Hematopoietic multipotent progenitor cell treated with erythropoietin and hydrocortisone succinate and interleukin-3 and kit ligand, for 4 days (in vitro differentiated cells): ENCODE results near the gene OR10P1.

Experiments used
- DNase-seq: peaks from one replicate; pipeline ENCODE4 v3.0.0-alpha.2; 2015

Gene OR10P1

DNA sequence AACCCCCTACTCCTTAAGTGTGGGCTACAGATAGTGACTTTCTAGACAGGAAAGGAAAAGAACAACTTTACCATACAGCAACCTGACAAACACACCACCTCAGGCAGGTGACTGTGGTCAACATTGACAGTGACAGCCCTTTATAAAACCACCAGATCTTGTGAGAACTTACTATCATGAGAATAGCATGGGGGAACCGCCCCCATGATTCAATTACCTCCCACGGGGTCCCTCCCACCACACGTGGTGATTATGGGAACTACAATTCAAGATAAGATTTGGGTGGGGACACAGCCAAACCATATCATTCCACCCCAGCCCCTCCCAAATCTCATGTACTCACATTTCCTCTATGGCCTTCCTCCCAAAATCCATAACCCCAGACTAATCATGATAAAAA lies 16.3 kb downstream of the OR10P1 start:
- peak; percentile 52 for DNase-seq

DNA sequence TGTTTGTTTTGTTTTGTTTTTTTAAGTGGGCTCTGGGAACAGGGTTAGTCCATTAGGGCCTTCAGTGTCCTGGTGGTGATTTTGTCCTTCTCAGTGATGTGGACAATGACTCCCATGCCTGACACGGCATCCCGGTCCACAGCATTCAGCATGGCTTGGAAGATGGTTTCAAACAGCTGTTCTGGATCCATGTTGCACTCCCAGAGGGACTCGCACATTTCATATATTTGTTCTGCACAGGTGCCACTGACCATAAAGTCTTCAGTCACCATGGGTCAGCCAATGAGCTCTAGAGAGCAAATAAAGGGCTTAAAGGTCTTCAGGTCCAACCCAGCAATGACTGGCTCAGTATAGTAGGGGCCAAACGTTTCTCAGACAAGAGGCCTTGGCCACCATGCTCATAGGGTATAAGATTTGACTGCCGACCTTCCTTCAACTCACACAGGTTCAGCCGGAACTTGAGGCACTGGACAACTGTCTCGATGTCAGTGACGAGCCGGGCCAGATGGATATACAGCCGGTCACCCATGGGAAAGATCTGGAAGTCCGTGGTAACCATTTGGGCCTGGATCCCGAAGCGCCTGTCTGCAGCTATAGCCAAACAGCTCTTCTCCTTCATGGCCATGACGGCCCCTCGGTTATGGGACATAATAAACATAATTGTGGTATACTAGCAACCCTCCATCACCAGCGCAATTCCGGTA lies 18.0 kb downstream of the OR10P1 start:
- DNase-seq, result no peak

- DNase-seq, result no peak
Observed at GRCh38 chr12:55657212-55657611, 20.5 kb downstream of the OR10P1 start.

DNA sequence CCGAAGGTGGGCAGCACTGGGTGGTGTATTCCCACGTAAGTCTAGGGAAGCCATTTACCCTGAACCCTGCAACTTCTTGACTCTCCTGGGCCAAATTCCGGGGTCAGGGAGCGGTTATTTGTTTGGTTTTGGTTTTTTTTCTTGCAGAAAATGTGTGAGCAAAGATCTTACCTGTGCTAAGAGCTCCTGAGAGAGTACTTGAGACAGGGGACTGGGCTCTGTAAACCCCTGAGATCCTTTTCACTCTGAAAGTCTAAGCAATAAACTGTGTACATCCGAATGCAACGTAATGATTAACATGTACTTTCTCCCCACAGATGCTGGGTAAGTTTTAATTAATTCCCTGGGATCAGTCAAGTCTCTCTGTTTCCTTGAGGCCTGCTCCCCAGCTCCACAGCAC lies 21.5 kb downstream of the OR10P1 start:
- no peak for DNase-seq

GRCh38 chr12:55658635-55659391 lies 22.1 kb downstream of the OR10P1 start:
- DNase-seq, result no peak

DNA sequence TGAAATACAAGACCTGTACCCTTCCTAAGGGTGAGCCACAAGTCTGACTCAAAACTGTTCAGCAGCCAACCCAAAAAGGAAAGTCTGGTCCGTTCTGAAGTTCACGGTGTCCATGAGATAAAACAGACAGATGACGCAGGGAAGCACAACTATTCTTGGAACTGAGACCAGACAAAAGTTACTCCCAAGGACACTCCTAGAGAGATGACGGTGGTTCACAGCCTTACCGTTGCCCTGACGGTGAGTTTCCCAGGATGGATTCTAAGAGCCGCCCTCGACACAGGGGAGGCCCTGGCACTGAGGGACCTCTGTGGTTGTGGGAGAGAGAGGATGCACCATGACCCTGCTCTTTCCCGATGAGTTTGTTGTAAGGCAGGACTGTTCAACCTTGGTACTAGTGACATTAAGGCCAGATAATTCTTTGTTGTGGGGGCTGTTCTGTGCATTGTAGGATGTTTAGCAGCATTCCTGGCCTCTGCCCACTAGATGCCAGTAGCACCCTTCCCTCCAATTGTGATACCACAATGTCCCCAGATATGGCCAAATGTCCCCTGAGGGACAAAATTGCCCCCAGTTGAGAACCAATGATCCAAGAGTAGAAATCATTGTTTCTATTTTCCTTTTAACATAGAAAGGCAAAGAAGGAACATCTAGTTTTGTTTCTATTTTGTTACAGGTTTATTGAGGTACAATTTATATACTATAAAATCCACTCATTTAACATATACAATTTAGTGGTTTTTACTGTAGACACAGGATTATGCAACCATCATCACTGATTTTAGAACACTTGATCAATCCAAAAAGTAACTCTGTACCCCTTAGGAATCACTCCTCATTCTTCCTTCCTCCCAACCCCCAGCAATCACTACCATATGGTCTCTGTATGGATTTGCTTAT lies 23.0 kb downstream of the OR10P1 start:
- peak; percentile 71 for DNase-seq

GRCh38 chr12:55663391-55663790 lies 26.7 kb downstream of the OR10P1 start:
- no peak for DNase-seq

GRCh38 chr12:55664826-55665225 lies 28.1 kb downstream of the OR10P1 start:
- DNase-seq, result no peak

- no peak for DNase-seq
Observed at GRCh38 chr12:55666508-55666907, 29.8 kb downstream of the OR10P1 start.

DNA sequence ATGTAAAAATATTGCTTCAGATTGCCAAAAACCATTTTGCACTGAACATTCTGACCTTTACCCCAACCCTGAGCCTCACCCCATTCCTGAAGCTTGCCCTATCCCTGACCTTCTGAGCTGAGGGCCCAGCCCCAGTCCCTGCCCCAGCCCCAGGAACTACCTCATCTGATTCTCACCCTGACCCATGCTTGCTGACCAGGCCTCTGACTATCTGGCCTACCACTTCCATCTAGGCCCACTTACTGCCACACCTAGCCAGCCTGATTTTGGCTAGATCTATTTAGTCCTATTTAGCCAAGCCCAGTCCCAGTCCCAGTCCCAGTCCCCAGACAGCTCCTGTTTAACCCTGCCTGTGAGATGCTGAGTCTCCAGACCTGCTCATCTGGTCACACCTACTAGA lies 33.6 kb downstream of the OR10P1 start:
- no peak for DNase-seq

DNA sequence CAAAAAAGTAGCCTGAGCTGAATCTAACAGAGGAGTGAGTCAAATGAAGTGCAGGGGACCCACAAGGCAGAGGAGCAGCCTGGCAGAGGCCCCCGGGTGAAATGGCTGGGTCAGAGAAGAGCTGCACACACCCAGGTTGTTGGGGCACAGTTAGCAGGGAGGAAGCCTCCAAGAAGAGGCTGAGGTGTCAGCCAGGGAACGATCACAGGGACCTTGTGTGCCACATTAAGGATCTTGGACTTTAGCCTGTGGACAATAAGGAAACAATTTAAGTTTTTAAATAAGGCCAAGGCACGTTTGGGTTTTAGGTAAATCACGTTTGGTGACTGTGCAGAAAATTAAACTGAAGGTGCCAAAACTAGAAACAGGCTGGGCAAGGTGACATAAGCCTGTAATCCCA lies 35.1 kb downstream of the OR10P1 start:
- no peak for DNase-seq

GRCh38 chr12:55673638-55674037 lies 36.9 kb downstream of the OR10P1 start:
- DNase-seq, result no peak

DNA sequence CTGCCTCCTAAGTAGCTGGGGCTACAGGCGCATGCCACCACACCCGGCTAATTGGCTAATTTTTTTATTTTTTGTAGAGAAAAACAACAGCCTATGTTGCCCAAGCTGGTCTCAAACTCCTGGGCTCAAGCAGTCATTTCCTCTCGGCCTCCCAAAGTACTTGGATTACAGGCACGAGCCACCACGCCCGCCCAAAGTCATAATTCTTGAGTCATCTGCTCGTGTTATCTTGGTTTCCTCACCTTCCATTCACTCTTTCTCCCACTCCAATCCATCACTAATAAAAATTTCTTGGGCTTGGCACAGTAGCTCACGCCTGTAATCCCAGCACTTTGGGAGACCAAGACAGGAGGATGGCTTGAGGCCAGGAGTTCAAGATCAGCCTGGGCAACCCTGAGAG lies 39.0 kb downstream of the OR10P1 start:
- no peak for DNase-seq

DNA sequence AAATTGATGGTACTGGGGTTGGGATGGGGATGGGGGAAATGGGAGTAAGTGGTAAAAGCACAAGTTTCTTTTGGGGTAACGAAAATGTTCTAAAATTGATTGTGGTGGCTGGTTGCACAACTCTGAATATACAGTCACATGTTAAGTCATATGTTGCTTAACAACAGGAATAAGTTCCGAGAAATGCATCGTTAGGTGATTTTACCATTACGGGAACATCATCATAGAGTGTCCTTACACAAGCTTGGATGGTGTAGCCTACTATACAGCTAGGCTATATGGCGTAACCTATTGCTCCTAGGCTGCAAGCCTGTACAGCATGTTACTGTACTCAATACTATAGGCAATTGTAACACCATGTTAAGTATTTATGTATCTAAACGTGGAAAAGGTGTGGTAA lies 40.0 kb downstream of the OR10P1 start:
- peak; percentile 14 for DNase-seq

DNA sequence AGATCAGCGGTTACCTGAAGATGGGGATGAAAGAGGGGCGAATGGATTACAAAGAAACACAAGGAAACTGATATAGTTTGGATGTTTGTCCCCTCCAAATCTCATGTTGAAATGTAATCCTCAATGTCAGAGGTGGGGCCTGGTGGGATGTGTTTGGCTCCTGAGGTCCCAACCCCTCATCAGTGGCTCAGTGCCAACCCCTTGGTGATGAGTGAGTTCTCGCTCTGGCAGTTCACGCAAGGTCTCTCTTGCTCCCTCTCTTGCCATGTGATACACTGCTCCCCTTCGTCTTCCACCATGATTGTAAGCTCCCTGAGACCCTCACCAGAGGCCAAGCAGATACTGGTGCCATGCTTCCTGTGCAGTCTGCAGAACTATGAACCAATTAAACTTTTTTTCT lies 43.0 kb downstream of the OR10P1 start:
- no peak for DNase-seq

- DNase-seq, result peak; percentile 70
Observed at GRCh38 chr12:55681142-55682077, 44.7 kb downstream of the OR10P1 start.

GRCh38 chr12:55682087-55682796 lies 45.5 kb downstream of the OR10P1 start:
- DNase-seq, result no peak

DNA sequence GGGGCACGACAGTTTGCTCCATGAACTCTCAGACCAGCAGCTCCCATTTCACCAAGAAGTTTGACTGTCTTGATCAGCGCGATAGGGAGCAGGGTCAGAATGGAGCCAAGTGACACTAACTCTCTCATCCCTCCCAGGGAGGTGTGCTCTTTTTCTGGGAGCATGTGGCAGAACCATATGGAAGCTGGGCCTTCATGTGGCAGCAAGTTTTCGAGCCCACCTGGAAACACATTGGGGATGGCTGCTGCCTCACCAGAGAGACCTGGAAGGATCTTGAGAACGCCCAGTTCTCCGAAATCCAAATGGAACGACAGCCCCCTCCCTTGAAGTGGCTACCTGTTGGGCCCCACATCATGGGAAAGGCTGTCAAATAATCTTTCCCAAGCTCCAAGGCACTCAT lies 47.0 kb downstream of the OR10P1 start:
- DNase-seq, result no peak

DNA sequence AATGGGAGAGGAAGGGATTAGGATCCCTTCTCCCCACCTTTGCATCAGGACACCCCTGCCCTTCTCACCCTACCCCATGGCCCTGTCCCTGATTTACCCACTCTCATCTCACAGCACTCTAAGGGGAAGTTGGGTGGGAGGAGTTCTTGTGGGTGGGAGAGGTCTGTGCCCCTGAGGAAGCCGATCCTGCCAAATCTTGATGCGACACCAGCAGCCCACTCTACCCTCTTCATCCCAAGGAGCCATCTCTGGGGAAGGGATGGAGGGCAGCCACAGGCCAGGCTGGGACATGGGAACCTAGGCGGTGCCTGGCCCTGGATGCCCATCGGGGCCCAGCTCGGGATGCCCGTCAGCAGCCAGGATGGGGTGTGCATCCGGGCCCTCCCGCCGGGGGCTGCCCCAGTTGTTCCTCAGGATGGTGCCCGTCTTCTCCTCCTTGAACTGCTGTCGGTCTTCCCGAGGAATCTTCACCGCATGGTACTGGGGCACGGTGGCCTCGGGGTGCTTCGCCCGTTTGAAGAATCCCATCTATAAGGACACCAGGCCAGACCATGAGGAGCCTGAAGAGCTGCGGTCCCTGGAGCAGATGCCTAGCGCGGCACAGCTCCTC lies 48.2 kb downstream of the OR10P1 start:
- DNase-seq, result no peak

DNA sequence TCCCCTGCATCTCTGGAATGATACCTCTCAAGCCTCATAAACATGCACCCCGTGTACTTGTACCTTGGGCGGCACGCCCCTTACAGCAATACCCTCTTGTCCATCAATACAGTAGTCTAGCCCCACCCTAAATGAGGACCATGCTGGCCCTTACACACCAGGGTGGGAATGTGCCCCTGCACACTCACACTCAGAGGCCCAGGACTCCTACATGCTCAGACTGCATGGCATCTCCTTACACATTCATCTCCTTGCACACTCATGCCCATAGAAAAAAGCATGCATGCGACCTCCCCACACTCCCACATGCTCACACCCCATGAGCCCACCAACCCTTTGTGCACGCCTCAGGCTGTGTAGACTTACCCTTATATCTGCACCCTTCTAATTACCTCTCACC lies 49.0 kb downstream of the OR10P1 start:
- DNase-seq, result no peak

DNA sequence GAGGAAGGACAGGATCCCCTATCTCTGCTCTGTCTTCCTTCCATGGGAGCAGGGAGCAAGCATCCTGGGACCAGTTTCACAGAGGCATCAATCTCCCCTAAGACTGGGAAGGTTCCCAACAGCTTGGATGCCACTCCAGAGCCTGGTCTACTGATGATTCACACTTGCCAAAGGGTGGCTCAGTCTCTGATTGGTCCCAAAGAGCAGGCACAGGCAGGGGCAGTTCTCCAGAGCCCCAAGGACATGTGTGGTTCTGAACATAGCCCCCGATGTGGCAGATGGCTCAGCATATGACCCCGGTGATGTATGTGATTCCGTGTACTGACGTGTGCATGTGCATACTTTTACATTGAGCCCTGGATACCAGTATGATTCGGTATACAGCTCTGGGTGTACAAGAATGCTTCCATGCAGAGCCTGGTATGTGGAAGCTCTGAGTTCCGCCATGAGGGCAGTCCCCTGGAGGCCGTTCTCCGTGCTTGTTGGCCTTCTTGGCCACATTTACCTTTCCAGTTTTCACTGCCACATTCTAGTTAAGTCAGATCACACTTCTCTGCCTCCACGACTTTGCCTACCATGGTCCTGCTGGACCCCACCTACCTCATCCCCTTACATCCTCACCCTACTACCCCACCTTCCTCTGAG lies 49.8 kb downstream of the OR10P1 start:
- no peak for DNase-seq
